Measurements from ENCODE around the gene WBP2.
A peak's percentile ranks its signal among the peaks of the same experiment; 100 is the strongest.

WBP2 gene

DNA sequence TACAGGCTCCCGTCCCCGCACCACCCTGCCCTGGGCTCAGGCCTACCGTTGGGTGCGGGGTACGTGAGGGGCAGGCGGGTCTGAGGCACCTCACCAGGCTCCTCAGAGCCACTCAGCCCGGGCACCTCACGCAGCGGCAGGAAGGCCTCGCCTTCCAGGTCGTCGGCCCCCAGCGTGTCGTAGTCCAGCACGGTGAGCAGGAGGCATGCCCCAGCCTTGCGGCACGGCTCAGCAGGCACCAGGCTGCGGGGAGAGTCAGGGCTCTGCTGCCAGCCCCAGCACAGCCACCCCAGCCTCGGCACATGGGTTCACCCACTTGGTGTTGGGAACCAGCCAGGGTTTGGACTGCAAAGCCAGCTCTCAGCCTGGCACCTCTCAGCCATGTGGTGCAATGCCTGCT, 26.4 kb downstream of the WBP2 start:
- DNase-seq (ENCODE audit: low read depth in 2 of 2, low spot score in 1 of 2) = no peak

DNA sequence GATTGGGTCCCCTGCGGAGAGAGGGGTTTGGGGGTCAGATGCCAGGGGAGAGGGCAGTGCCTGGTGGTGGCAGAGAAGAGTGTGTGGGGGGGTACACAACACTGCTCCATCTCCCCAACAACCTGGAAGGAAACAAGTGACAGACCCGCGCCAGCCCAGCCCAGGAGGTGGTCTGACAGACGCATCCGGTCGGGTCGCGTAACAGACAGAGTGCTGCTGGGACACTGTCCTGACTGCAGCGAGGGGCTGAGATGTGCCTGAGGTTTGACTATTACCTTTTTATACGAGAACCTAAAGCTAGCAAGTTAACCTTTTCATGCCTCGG, 27.1 kb downstream of the WBP2 start:
- no peak for DNase-seq (ENCODE audit: low read depth in 2 of 2, low spot score in 1 of 2)

DNA sequence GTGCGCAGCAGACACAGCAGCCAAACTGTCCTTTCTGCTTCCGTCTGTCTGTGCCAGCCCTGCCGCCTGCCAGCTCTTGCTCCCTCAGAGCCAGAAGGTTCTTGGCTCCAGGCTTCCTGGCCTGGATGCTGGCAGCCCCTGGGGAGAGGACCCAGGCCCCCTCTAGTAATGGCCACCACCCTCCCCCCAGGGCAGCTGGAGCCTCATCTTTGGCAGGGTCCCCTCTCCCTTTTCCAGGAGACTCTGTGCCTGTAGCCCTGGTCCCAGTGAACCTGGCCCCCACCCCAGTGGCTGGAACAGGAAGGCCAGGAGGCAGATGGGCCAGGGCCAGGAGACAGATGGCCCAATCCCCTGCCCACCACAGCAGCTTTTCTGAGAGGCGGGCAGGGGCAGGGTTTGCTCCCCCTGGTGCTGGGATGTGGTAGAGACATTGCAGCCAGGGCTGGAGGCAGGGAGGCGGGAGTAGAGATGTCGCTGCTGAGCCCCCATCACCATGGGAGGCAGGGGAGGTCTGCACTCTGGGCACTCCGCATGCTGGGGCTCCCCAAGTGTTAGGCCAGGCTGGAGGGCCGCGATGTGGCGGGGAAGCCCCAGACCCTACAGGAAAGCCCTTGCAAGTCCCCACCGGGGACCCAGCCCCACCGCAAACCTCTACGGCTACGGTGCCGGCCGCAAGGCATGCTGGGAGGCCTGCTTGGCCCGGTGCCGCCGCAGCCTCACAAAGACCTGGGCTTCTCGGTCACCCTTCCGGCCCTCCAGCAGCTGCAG, 27.6 kb downstream of the WBP2 start:
- peak in 1 of 2 donors; percentile 29 for DNase-seq (ENCODE audit: low read depth in 2 of 2, low spot score in 1 of 2)

DNA sequence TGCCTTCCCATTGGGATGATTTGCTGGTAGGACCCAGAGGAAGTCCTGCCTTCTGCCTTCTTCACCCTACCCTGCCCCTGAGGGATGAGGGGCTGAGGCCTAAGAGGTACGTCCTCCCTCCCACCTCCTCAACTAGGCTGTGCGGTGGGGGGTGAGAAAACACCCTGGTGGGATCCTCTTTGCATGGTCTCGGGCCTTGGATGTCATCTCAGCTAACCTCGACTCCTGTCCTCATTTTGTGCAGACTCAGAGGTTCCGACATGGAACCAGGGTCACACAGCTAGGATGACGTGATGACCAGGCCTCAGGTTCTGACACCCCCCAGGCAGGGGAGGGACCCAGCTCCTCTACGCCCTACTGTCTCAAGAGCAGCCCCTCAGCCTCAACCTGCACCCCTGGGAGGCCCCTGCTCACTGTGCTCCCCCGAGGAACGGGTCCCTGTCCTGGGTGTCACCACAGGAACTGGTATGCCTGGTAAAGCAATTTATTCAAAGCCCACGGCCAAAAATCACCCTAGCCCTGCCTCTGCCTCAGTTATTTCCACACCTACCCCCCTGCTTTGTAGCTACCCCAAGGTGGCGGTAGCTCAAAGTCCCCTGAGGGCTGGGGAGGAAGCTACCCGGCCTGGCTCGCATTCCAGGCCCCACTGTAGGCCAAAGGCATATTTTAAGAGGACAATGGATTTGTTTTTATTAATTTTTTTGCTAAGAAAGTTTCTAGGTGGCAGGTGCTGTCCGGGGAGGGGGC, 28.4 kb downstream of the WBP2 start:
- DNase-seq (ENCODE audit: low read depth in 2 of 2, low spot score in 1 of 2) = no peak

DNA sequence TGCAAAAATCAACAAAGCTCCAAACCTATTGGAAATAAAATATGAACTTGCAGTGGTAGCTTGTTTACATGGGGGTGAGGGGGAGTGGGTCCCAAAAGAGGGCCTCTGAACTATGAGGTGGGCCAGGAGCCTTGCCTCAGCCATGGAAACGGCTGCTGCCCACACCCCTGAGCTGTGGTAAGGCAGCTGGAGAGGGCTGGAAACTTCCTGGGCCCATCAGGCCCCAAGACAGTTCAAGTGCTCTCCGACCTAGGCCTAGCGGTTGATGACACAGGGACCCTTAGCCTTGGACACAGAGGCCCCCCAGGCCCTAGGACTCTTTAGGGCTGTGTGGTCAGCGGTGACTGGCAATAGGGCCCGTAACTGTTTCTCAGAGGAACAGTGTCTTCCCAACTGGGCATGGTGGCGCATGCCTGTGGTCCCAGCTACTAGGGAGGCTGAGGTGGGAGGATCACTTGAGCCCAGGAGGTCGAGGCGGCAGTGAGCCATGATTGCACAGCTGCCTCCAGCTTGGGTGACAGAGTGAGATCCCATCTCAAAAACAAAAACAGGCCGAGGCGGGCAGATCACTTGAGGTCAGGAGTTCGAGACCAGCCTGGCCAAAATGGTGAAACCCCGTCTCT, 29.3 kb downstream of the WBP2 start:
- DNase-seq (ENCODE audit: low read depth in 2 of 2, low spot score in 1 of 2) = no peak

DNA sequence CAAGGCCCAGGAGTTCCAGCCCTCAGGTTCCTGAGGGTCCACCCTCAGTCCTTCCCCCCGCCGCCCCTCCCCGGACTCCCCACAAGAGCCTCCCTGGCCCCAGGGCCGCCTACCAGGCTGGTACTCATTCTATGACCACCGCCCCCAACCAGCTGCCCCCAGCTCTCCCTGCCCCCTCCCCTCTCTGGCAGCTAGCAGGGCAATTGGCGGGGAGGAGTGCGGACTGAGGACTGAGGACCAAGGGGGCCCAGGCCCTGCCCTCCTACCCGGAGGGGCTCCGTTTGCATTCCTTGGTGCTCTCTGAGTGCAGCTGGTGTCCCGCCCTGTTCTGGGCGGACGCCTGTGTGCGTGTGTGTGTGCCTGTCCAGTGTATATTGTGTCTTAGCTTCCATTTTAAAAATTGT, 30.0 kb downstream of the WBP2 start:
- DNase-seq (ENCODE audit: low read depth in 2 of 2, low spot score in 1 of 2) = no peak

DNA sequence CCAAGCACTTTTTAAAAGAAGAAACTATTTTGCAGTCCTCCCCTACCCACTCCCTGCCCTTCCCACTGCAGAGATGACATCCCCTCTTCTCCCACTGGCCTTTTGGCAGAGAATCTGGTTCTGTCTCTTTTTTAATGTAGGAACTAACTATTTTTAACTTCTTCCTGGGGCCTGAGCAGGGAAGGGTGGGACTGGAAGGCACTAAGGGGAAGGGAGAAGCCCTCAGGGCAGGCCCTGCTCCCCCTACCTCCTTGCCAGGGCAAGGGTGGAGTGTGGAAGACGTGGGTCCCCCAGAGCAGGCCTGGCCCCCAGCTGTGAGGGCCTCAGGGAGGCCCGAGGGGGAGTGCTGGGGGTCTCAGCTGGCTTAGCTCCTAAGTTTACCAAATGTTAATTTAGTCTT, 30.5 kb downstream of the WBP2 start:
- DNase-seq (ENCODE audit: low read depth in 2 of 2, low spot score in 1 of 2) = no peak

DNA sequence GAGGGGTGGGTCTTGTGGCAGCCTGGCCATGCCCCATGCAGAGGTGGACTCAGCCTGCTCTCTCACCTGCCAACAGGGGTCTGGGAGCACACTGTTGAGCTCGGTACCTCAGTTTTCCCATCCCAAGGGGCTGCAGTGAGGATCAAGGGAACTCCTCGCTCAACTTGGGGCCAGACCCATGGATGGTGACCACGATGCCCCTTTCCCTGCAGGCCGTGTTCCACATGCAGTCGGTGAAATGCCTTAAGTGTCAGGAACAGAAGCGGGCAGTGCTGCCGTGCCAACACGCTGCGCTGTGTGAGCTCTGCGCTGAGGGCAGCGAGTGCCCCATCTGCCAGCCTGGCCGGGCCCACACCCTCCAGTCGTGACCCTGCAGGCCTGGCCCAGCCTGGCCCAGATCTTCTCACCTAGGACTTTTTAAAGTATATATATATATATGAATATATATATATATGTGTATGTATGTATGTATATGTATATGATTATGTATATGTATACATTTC, 31.0 kb downstream of the WBP2 start:
- no peak for DNase-seq (ENCODE audit: low read depth in 2 of 2, low spot score in 1 of 2)

DNA sequence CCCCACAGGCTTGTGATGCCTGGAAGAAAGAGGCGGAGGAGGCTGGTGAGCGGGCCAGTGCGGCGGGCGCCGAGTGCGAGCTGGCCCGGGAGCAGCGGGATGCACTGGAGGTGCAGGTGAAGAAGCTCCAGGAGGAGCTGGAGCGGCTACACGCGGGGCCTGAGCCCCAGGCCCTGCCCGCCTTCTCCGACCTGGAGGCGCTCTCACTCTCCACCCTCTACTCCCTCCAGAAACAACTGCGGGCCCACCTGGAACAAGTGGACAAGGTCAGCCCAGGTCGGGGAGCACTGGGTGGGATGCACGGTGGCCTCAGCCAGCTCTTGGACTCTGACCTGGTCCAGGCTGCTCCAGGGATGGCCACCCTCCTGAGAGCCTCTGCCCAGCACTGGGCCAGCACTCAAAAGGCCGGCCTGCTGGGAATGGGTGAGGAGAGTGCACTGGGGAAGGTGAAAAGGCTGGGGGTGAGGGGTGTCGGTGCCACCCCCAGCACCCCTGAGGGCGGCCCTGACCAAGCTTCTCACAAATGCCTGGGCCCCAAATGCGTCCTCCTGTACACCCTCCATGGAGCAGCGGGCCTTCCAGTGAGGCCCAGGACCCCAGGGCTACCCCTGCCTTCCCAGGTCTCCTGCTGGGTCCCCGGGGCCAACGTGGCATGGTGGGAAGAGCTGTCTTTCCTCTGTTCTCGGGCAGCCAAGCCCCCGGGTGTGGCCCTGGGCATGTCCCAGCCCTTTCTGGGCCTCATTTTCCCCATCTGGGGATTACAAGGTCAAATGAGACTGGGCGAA, 31.7 kb downstream of the WBP2 start:
- DNase-seq (ENCODE audit: low read depth in 2 of 2, low spot score in 1 of 2) = no peak

DNA sequence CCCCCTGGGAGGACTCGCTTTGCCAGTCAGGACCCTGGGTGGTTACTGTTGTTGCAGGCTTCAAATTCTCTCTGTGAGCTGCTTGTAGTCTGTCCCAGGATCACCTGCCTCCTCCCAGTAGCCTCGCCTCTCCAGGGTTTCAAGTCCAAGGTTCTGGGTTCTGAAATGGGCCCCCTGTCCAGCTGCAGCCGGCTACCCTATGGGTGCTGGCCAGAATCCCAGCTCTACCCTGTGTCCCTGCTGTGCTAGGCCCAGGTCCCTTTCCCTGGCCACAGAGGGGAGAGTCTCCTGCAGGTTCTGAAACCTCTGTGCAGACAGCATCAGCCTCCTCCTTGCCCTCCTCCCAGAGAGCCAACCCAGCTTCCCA, 32.4 kb downstream of the WBP2 start:
- no peak for DNase-seq (ENCODE audit: low read depth in 2 of 2, low spot score in 1 of 2)

DNA sequence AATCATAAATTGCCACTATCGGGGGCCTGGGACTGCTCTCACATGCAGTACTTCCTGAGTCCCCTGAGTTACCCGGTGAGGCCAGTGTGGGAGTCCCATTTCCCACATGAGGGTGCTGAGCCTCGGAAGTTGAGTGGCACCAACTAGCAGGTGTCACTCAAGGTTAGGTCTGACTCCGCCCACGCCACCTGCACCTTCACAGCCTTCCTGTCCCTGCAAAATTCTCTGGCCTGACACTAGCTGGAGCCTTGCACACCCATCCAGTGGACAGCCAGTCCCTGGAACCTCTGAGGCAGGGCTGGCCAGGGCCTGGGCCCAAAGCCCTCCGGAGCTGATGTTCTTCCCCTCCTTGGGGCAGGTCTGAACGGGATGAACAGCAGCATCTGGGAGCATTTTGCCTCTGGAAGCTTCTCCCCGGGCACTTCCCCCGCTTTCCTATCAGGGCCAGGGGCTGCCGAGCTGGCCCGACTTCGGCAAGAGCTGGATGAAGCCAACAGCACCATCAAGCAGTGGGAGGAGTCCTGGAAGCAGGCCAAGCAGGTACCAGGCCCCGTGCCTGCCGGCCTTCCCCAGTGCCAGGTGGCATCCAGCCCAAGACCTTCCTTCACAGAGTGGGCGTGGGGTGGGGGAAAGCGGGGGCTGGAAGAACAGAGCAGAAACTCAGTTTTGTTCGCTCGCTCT, 32.9 kb downstream of the WBP2 start:
- no peak for DNase-seq (ENCODE audit: low read depth in 2 of 2, low spot score in 1 of 2)

DNA sequence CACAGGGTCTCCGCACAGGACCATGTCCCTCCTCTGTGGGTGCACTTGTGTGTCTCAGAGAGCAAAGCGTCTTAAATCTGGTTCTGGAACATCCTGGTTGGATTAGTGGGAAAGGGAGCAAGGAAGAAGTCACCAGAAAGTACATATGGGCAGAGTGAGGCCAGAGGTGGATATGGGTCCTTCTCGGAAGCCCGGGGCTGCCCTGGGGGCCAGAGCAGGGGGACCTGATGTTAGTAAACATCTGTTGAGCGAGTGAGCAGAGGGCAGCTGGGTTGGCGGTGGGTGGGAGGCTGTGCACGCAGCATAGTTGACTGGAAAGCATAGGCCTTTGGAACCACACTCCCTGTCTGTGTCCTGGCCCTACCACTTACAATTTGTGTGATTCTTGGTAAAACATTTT, 33.6 kb downstream of the WBP2 start:
- DNase-seq (ENCODE audit: low read depth in 2 of 2, low spot score in 1 of 2) = no peak

DNA sequence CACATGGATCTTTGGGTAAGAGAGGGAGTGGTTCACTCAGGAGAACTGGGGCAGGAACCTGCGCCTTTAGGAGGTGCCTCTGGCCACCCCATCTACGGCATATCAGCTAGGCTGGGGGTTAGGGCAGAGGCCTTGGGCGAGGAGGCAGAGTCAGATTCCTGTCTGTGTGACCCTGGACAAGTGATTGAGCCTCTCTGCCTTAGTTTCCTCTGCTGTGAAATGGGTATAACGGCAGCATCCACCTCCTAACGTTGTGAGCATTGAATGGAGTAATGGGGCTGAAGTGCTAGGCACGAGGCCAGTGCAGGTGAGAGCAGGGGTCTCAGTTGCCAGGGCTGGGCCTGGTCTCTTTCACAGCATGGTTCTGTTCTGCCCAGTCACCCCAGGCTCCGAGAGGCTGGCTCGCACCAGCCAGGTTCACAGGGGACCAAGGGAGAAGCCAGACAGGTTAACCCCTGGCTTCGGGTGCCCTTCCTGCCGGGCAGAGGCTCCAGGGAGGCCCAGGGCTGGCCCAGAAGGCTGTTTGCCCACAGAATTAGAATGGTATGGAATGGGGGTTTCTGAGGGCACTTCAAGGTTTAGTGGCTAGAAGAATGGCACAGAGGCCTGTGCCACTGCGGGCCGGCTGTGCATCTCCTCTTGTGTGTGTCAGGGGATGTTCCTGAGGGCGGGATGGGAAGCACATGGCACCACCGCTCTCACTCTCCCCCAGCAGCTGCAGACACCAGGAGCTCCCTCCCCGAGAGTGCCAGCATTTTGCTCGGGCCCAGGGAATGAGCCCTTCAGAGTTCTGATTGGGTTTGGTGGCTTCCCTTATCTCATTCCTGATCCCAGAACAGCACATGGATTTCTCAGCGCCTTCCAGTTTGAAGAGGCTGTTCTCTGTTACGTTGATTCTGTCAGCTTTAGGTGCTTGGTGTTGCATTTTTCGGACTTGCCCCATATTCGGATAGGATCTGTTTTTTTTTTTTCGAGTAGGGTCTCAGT, 34.7 kb downstream of the WBP2 start:
- DNase-seq (ENCODE audit: low read depth in 2 of 2, low spot score in 1 of 2) = no peak

DNA sequence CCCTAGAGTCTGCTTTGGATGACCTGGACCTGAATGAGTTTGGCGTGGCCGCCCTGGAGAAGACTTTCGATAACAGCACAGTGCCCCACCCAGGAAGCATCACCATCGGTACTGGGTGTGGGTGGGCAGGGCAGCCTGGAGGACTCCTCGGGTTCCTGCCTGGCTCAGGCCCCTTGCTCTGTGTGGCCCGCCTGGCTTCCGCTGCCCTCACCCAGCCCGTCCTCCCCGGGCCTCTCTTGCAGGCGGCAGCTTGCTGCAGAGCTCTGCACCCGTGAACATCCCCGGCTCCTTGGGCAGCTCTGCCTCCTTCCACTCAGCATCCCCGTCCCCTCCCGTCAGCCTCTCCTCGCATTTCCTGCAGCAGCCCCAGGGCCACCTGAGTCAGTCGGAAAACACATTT, 35.5 kb downstream of the WBP2 start:
- no peak for DNase-seq (ENCODE audit: low read depth in 2 of 2, low spot score in 1 of 2)

DNA sequence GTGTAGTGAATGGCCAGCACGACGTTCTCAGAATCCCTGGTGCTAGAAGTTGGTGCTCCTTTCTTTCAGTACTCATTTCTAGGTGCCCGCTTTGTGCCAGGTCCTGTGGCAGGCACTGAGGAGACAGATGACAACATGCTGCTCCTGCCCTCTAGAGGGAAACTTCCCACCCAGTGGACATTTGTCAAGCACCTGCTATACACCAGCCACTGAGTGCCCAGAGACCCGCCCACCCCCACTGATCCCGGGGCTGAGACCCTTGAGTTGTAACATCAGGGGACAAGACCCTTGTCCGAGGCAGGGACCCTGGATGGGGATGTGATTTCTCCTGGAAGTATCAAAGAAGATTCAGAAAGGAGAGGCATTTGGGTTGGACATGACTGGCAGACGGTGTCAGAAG, 36.0 kb downstream of the WBP2 start:
- no peak for DNase-seq (ENCODE audit: low read depth in 2 of 2, low spot score in 1 of 2)

DNA sequence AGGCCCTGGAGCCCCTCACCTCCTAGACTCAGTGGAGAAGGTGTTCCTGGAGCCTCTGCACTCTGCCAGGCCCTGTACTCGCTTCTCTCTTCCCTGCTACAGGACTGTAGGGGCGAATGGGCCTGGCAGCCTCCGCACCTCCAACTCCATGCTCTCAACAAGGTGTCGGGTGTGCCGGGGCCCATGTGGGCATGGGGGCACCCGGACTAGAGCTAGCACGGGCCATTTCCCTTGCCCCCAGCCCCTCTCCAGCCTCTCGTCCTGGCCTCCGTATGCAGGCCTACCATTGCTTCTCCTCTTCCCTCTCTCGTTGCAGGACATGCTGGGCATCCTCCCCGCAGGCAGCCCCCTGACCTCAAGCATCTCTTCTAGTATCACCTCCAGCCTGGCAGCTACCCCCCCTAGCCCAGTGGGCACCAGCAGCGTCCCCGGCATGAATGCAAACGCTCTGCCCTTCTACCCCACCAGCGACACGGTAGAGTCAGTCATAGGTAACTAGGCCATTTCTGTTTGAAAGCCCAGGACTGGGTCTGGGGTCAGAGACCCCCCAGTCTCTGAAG, 36.7 kb downstream of the WBP2 start:
- no peak for DNase-seq (ENCODE audit: low read depth in 2 of 2, low spot score in 1 of 2)

DNA sequence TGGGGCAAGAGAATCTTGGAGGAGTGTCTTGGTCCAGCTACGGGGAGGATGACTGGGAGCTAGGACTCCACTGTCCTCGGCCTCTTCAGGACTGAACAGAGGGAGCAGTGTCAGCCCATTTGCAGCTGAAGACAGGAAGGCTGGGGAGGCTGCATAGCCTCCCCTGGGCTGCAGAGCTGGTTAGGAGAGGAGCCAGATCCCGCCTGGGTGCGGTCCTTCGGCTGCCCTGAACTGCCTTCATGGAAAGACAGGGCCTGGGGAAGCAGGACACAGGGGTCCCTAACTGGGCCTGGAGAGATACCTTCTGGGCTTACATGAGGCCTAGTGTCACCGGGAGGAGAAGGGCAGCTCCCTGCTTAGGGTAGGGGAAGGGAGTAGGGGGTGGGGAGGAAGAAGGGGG, 37.6 kb downstream of the WBP2 start:
- DNase-seq (ENCODE audit: low read depth in 2 of 2, low spot score in 1 of 2) = no peak

DNA sequence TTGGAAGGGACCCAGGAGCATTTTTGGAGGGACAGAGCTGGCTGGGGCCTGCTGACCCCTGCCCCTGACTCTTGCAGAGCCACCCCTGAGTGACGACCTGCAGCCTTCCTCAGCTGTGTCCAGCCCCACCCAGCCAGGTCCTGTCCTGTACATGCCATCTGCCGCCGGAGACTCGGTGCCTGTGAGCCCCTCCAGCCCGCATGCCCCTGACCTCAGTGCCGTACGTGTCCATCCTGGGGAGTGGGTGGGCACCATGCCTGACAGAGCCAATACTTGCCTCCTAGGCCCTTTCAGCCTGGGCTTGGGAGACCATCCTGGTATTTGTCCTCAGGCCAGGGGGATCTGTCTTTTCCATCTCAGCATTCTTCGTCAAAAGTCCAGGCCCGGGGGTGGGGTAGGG, 38.4 kb downstream of the WBP2 start:
- no peak for DNase-seq (ENCODE audit: low read depth in 2 of 2, low spot score in 1 of 2)

DNA sequence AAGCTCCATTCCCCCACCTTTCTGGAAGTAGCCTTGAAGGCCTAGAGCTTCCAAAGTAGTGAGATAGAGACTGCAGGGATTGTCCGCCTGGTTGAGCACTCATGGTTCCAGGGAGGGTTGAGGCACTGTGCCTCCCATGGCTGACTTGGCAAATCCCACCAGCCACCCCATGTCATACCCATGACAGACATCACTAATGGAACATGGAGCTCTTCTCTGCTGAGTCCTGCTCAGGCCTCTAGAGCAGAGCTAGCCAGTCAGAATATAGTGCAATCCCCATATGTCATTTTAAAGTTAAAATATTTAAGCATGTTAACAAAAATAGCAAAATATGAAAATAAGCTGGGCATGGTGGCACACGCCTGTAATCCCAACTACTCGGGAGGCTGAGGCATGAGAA, 39.7 kb downstream of the WBP2 start:
- DNase-seq (ENCODE audit: low read depth in 2 of 2, low spot score in 1 of 2) = no peak
